GM15510 (cell line): Measurements from ENCODE around the gene SNRPB.

ENCODE experiments used
- POLR2A ChIP-seq: IDR thresholded peaks from 3 replicates; pipeline ENCODE4 v1.6.1; 2011; ENCODE audit warnings: borderline replicate concordance; ENCODE audit not compliant: insufficient read length; ENCODE audit errors: extremely low read depth

The SNRPB gene

DNA sequence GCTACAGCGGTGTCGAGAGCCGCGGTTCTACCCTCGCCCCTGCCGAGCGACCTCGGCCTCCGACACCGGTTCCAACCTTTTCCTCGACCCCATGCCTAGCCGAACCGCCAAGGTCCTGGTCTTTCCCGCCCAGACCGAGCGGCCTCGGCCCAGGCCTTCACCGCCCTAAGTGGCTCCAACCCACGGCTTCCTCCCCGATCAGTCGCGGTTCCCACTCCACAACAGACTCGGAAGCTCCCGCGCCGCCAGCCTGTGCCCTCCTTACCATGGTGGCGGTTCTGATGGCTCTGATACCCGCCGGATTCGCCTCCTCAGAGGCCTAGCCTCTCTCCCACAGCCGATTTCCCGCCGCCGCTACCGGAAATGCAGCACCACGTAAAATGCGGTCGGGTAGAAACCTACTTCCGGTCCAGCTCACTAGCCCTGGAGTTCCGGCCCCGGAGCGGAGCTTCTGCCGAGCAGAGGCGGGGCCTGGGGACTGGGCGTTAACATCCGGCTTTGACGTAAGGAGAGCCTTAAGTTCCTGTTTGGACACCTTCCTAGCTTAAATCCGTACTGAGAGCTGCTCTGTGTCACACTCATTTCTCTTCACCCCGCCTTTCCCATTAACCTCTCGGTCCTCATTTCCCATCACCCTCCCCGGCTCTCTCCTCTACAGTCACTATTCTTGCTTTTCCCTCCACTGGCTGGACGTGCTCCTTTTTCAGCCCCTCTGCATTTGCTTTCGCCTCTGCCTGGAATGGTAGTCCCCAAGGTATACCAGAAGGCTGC, at the start of gene SNRPB:
Gene SNRPB (minus strand): TSS at position 367 of the 771 bp plus-strand sequence. CDS start 99 bp downstream, at position 268.
- TF ChIP-seq POLR2A = peak; percentile 94

- no peak for TF ChIP-seq POLR2A
These were observed 48.7 kb upstream of the SNRPB start for GRCh38 chr20:2519115-2519809.

DNA sequence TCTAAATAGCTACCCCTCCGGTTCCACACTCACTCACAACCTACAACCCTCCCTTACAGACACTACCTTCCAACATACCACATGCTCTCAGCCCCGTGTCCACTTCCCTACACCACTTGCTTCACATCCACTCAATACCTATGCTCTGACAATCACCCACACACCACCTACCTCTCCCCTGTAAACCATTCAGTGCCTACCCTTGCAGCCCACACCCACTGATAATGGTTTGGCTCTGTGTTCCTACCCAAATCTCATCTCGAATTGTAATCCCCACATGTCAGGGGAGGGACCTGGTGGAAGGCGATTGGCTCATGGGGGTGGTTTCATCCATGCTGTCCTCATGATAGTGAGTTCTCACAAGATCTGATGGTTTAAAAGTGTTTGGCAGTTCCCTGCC, 48.0 kb upstream of the SNRPB start:
- no peak for TF ChIP-seq POLR2A

DNA sequence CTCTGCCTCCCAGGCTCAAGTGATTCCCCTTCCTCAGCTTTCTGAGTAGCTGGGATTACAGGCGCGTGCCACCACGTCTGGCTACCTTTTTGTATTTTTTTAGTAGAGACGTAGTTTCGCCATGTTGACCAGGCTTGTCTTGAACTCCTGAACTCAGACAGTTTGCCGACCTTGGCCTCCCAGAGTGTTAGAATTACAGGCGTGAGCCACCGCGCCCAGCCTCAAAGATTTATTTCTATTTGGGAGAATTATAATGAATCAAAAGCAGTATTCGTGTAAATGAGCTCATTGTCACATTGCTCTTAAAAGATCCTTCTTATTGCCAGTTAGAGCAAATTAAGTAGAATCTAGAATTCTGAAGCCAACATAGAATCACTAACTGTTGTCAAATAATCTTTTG, 47.5 kb upstream of the SNRPB start:
- TF ChIP-seq POLR2A = no peak

GRCh38 chr20:2516399-2516798, 45.8 kb upstream of the SNRPB start:
- no peak for TF ChIP-seq POLR2A

- TF ChIP-seq POLR2A = no peak
These were observed 44.6 kb upstream of the SNRPB start for GRCh38 chr20:2515203-2515602.

GRCh38 chr20:2509794-2510193, 39.2 kb upstream of the SNRPB start:
- TF ChIP-seq POLR2A = no peak

DNA sequence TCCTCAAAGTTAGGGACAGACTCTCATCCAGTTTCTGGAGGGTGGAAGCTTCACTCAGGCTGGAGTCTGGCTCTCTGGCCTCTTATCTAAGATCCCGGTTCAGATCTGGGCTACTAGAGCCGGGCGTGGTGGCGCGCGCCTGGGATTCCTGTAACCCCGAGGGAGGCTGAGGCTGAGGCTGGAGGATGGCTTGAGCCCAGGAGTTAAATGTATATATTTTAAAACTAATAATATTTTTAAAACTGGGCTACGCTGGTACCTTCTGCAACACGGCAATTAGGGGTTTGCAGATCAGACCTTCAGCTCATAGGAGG, 38.8 kb upstream of the SNRPB start:
- TF ChIP-seq POLR2A = no peak

DNA sequence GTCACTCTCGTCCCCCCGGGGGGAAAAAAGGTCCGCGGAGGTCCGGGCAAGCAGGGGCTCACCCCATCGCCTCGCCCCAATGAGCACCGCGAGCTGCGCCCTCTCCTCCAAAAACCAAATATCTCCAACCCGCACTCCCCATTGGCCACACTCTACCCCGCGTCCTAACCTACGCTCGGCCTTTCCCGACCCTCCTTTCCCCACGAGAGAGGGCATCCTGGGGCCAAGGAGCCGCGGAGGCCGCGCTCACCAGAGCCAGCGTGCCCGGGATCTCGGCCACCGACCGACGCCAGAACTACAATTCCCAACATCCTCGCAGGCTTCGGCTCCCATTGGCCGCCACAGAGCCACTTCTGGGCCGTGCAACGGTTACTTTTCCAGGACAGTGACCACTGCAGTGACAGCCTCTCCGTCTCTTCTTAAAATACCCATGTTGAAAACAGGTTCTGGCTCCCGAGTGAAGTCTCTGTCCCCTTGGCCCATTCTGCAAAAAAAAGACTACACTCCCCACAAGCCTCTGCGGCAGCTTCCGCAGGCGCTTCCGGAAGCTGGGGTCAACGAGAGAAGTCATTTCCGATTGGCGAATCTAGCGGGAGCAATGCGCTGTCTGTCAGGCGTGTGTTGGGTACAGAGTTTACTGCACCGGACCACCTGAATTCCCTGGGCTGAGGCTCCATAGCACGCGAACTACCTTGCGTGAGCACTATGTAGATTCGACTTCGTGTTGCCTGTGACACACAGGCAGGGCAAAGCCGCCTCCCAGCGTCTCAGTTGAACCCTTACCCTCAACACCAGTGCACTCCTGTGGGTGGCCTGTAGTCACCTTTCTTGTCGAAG, 38.3 kb upstream of the SNRPB start, which contains the start of gene ZNF343:
Gene ZNF343 (minus strand): TSS at position 285 of the 837 bp plus-strand sequence. CDS start 15,020 bp downstream, outside the sequence.
- peak; percentile 75 for TF ChIP-seq POLR2A

DNA sequence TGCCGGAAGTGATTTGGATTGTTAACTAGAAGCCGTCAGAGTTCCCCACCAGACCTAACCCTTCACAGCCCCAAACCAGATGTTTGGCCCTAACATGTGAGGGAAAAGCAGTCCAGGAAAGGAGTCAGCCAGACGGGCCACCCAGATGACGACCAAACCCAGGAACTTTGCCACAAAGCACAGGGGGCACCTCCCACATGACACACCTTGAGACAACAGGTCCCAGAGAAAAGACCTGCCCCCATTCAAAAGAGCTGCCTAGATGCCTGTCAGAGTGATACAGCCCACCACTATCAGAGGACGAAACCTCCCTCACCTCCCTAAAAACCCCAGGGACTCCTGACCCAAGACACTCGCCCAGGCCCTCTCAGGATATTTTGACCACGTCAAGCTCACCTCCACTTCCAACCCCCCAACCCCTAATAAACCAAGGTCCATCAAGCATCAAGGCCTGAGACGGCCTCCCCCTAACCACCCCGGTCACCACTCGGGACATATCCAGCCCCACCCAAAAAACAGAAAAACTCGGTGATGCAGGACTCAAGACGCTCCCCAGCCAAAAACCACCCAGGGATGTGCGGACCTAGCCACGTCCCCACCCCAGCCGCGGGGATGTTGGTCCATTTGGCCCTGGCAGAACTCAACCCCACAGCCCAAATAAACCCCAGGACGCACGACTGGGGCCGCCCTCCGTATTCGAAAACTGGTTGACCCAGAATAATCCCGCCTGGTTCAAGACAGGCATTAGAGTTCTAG, 37.5 kb upstream of the SNRPB start:
- no peak for TF ChIP-seq POLR2A

- TF ChIP-seq POLR2A = no peak
These were observed 36.9 kb upstream of the SNRPB start for GRCh38 chr20:2507464-2507863.

DNA sequence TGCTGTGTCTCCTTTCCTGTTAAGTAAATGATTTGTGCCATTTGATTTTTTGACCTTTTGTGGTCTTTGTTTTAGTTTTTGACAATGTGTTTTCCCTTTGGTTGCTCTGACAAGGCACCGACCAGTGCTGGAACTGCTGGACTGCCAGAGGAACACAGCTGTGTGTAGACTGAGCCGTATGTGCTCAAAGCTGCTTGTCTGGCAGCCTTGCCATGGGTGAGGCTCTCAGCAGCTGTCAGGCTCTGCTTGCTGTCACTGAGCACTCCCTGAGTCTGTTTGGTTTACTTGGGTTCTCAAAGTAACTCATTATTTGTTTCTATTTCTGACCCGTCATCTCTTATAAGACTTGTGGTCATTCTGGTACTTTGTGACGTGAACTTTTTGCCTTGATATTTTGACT, 15.1 kb upstream of the SNRPB start:
- TF ChIP-seq POLR2A = no peak

DNA sequence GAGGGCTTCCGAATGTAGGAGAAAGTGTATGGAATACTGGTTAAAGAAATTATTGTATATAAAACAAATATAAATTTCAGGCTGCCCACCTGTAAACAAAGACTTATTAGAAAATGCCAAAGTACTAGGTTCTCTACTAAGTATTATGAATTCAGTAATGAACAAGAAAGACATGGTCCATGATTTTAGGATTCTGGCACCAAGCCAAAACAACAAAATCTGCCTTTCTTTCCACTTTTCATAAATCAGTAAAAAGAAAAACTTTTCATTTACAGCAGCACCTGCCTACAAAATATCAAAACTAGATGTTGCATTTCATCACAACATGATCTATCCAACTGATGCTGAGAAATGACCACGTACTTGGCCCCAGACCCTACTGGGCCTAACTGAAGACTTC, 14.5 kb upstream of the SNRPB start:
- no peak for TF ChIP-seq POLR2A

DNA sequence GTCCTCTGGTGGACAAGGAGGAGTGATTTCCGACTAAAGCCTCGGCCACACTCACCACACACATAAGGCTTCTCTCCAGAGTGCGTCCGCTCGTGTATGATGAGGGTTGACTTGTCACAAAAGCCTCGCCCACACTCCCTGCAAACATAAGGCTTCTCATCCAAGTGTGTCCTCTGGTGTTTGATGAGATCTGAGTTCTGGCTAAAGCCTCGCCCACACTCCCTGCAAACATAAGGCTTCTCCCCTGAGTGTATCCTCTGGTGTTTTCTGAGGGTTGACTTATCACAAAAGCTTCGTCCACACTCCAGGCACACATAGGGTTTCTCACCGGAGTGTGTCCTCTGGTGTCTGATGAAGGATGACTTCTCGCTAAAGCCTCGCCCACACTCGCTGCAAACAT, 12.9 kb upstream of the SNRPB start:
- TF ChIP-seq POLR2A = no peak

DNA sequence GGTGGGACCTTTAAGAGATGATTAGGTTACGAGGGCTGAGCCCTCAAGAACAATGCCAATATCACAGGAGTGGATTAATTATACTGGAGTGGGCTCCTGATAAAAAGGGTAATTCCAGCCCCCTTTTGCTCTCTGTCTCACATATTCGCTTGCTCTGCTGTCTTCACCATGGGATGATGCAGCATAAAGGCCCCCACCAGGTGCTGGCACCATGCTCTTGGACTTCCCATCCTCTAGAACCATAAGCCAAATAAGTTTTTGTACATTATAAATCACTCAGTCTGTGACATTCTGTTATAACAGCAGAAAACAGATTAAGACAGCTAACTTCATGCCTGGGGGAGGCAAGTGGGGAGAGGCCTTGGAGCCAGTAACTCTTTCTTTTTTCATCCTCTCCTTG, 9.8 kb upstream of the SNRPB start:
- no peak for TF ChIP-seq POLR2A

DNA sequence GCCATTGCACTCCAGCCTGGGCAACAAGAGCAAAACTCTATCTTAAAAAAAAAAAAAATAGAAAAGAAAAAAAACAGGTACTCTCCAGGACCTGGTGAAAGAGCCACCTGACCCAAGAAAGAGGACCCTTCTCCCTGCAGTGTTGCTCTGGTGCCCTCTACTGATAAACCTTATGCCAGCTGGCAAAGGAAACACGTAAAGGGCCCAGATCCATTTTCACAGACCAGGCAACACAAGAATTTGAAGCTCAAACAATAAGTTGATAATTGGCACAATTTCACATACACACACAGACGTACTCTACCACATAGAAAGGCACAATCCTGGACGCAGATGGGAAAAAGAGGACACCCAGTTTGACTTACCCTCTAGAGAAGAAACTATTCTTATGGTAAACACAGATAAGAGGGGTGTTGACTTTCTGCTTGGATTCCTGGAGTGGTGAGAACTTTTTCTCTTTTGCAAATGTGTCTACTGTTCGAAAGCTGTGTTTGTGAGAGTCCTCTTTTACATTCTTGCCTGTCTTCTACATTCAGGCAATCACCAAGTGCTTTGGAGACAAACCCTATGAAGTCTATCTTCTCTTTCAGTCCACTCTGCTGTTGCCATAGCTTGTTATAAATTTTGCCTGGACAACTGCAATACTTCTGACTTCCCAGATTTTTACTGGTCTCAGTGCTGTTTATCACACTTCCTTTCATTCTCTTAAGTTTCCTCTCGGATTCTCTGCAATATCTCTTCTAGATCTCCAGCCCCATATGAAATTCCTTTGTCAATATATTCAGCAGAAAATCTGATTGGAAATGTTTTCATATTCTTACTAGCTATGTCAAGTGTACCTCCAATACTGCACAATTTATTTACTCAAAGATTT, 6.4 kb upstream of the SNRPB start:
- TF ChIP-seq POLR2A = no peak
